Ramos (cell line): Measurements from ENCODE around the gene SCN2B.

Experiments used
- in situ Hi-C: fragments of 300-500 bp; cut with MboI; formaldehyde crosslinking; loops from one replicate; pipeline ENCODE4 v1.14.3; 2022; ENCODE audit warnings: low sequenced_read_pairs; ENCODE audit not compliant: unreplicated experiment

The SCN2B gene

GRCh38 chr11:118180300-118180703 lies 3.9 kb upstream of the SCN2B start:
- in situ Hi-C loops, result no loop called here

GRCh38 chr11:118176778-118177134 lies 317 bp upstream of the SCN2B start:
- in situ Hi-C loops, result no loop called here

GRCh38 chr11:118175031-118175992 lies 1.1 kb downstream of the SCN2B start:
- in situ Hi-C loops, result no loop called here

- in situ Hi-C loops, result no loop called here
These were observed 2.4 kb downstream of the SCN2B start for GRCh38 chr11:118174006-118174567.

- in situ Hi-C loops, result no loop called here
These were observed 4.1 kb downstream of the SCN2B start for GRCh38 chr11:118172356-118172755.

GRCh38 chr11:118171269-118172062 lies 5.0 kb downstream of the SCN2B start:
- in situ Hi-C loops, result no loop called here

- in situ Hi-C loops, result no loop called here
These were observed 5.6 kb downstream of the SCN2B start for GRCh38 chr11:118170882-118171268.

- in situ Hi-C loops, result no loop called here
These were observed 6.2 kb downstream of the SCN2B start for GRCh38 chr11:118170231-118170630.

- in situ Hi-C loops, result no loop called here
These were observed 6.9 kb downstream of the SCN2B start for GRCh38 chr11:118169300-118170140.

GRCh38 chr11:118168751-118169150 lies 7.7 kb downstream of the SCN2B start:
- in situ Hi-C loops, result no loop called here

GRCh38 chr11:118168316-118168715 lies 8.1 kb downstream of the SCN2B start:
- in situ Hi-C loops, result no loop called here

GRCh38 chr11:118167906-118168305 lies 8.5 kb downstream of the SCN2B start:
- in situ Hi-C loops, result no loop called here

GRCh38 chr11:118167253-118167652 lies 9.2 kb downstream of the SCN2B start:
- in situ Hi-C loops, result no loop called here

- in situ Hi-C loops, result no loop called here
These were observed 9.8 kb downstream of the SCN2B start for GRCh38 chr11:118166641-118167040.

GRCh38 chr11:118164885-118165284 lies 11.6 kb downstream of the SCN2B start:
- in situ Hi-C loops, result no loop called here

GRCh38 chr11:118163494-118163893 lies 12.9 kb downstream of the SCN2B start:
- in situ Hi-C loops, result no loop called here

GRCh38 chr11:118162846-118163245 lies 13.6 kb downstream of the SCN2B start:
- in situ Hi-C loops, result no loop called here

GRCh38 chr11:118161786-118162185 lies 14.7 kb downstream of the SCN2B start:
- in situ Hi-C loops, result no loop called here

GRCh38 chr11:118157186-118157895 lies 19.1 kb downstream of the SCN2B start:
- in situ Hi-C loops, result no loop called here
